ENCODE data around the gene GLIS1.

GLIS1 gene

GRCh38 chr1:53731779-53732305 is 7.1 kb downstream of the GLIS1 start:
- H3K4me3 ChIP-seq (ENCODE audit: severe bottlenecking) = no peak overlapping the region
- H3K36me3 ChIP-seq (ENCODE audit: low read depth) = no peaks in the 10 kb centered on the region
- DNase-seq (ENCODE audit: low spot score) = no peak
- no peak for ATAC-seq (ENCODE audit: low read depth)
- no peak for TF ChIP-seq CTCF (IDR thresholded peaks at IDR 0.05; ENCODE audit: poor library complexity, severe bottlenecking)
- H3K27me3 ChIP-seq (ENCODE audit: insufficient read depth, poor library complexity, severe bottlenecking) = peaks cover 12% of the 10 kb centered on the region
- H3K4me1 ChIP-seq (ENCODE audit: insufficient read depth, poor library complexity, severe bottlenecking) = peaks cover 20% of the 10 kb centered on the region
- no peaks in the 10 kb centered on the region for H3K9me3 ChIP-seq (ENCODE audit: severe bottlenecking)
- no peak overlapping the region for H3K27ac ChIP-seq (ENCODE audit: poor library complexity, severe bottlenecking)

DNA sequence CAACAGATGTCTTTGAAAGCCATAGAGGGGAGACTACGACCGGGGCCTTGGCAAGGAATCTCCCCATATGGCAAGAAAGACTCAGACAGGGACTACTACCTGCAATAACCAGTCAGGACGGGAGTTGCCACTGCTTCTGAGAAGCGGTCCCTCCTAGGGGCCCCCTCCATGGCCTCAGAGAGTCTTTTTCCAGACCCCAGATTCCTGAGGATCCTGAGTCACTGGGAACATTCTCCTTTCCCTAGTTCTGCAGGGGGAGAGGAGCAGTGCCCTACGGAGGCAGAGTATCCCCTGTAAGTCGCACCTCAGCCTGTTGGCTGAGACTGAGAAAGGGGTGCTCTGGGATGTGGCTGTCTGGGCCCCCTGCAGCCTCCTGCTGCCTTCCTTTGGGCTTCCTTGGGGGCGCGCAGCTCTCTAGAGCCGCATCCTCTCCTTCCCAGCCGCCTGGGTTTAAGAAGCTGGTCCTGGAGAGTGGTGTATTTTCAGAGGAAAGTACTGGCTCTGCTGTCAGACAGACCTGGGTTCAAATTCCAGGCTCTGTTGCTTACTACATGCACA is 7.8 kb downstream of the GLIS1 start:
- Histone ChIP-seq H3K9me3 (ENCODE audit: severe bottlenecking) (no peaks in the 10 kb centered on the region), H3K4me3 (ENCODE audit: severe bottlenecking) (no peak overlapping the region), H3K27ac (ENCODE audit: poor library complexity, severe bottlenecking) (no peak overlapping the region), H3K27me3 (ENCODE audit: insufficient read depth, poor library complexity, severe bottlenecking) (peaks cover 7% of the 10 kb centered on the region), H3K36me3 (ENCODE audit: low read depth) (no peaks in the 10 kb centered on the region), H3K4me1 (ENCODE audit: insufficient read depth, poor library complexity, severe bottlenecking) (peaks cover 20% of the 10 kb centered on the region)
- ATAC-seq (ENCODE audit: low read depth) (no peak), DNase-seq (ENCODE audit: low spot score) (no peak)
- no peak for TF ChIP-seq CTCF (IDR thresholded peaks at IDR 0.05; ENCODE audit: poor library complexity, severe bottlenecking)

GRCh38 chr1:53730224-53730865 is 8.6 kb downstream of the GLIS1 start:
- DNase-seq (ENCODE audit: low spot score) = no peak
- Histone ChIP-seq H3K9me3 (ENCODE audit: severe bottlenecking) (no peaks in the 10 kb centered on the region), H3K4me1 (ENCODE audit: insufficient read depth, poor library complexity, severe bottlenecking) (peaks cover 20% of the 10 kb centered on the region), H3K4me3 (ENCODE audit: severe bottlenecking) (no peak overlapping the region), H3K36me3 (ENCODE audit: low read depth) (no peaks in the 10 kb centered on the region), H3K27ac (ENCODE audit: poor library complexity, severe bottlenecking) (no peak overlapping the region), H3K27me3 (ENCODE audit: insufficient read depth, poor library complexity, severe bottlenecking) (peaks cover 6% of the 10 kb centered on the region)
- ATAC-seq (ENCODE audit: low read depth) = no peak
- TF ChIP-seq CTCF (IDR thresholded peaks at IDR 0.05; ENCODE audit: poor library complexity, severe bottlenecking) = no peak

- Histone ChIP-seq H3K9me3 (ENCODE audit: severe bottlenecking) (no peaks in the 10 kb centered on the region), H3K27ac (ENCODE audit: poor library complexity, severe bottlenecking) (no peak overlapping the region), H3K4me1 (ENCODE audit: insufficient read depth, poor library complexity, severe bottlenecking) (peaks cover 18% of the 10 kb centered on the region), H3K4me3 (ENCODE audit: severe bottlenecking) (no peak overlapping the region), H3K36me3 (ENCODE audit: low read depth) (no peaks in the 10 kb centered on the region), H3K27me3 (ENCODE audit: insufficient read depth, poor library complexity, severe bottlenecking) (peaks cover 3% of the 10 kb centered on the region)
- no peak for DNase-seq (ENCODE audit: low spot score)
- no peak for ATAC-seq (ENCODE audit: low read depth)
- no peak for TF ChIP-seq CTCF (IDR thresholded peaks at IDR 0.05; ENCODE audit: poor library complexity, severe bottlenecking)
These were observed 9.3 kb downstream of the GLIS1 start for GRCh38 chr1:53729456-53730223.

Measured in RWPE2 (cell line).